Common myeloid progenitor, CD34-positive (primary cell): Measurements from ENCODE around the gene PTPRD.
"Not testable (repeated sequence)": the region's sequence is repeated elsewhere in the genome, so short reads cannot be mapped to it uniquely, and the experiment has no call there.

Source experiments
- CTCF ChIA-PET: fragments of 350-600 bp; sonication (Branson Sonifier 250); formaldehyde crosslinking; loops from one replicate; lab custom pipeline; 2021; ENCODE audit warnings: antibody characterized with exemption; lab: Charles Lee
- POLR2A ChIA-PET: fragments of 350-600 bp; sonication (Branson Sonifier 250); formaldehyde crosslinking; loops from one replicate; lab custom pipeline; 2021; ENCODE audit warnings: antibody characterized with exemption; lab: Charles Lee
- DNase-seq, 3 donors: peaks; one replicate each; pipeline versions ENCODE4 v3.0.0 to v3.0.0-alpha.2; 2013
- H3K27ac ChIP-seq, 2 experiments: 1 replicate in 1 of 2; 2 replicates in 1 of 2; pipeline ENCODE4 v1.7.0; 2013; ENCODE audit warnings: inconsistent platforms in 2 of 2, low read length in 2 of 2, mild to moderate bottlenecking in 2 of 2, low read depth in 1 of 2, moderate library complexity in 1 of 2; ENCODE audit not compliant: severe bottlenecking in 2 of 2, insufficient read depth in 1 of 2, poor library complexity in 1 of 2
- H3K27me3 ChIP-seq, 5 experiments: replicated peaks in 2 of 5; 1 replicate in 3 of 5; 2 replicates in 2 of 5; pipeline versions ENCODE4 v1.6.1 to v1.7.0; 2013; ENCODE audit warnings: low read length in 4 of 5, mild to moderate bottlenecking in 2 of 5, moderate library complexity in 2 of 5, inconsistent platforms in 1 of 5; ENCODE audit not compliant: insufficient read depth in 5 of 5, control insufficient read depth in 4 of 5
- H3K36me3 ChIP-seq, 4 experiments: 1 replicate in 2 of 4; 2 replicates in 2 of 4; pipeline versions ENCODE4 v1.6.1 to v1.7.0; 2013; ENCODE audit warnings: low read length in 3 of 4, control low read depth in 1 of 4, mild to moderate bottlenecking in 1 of 4; ENCODE audit not compliant: control insufficient read depth in 4 of 4, insufficient read depth in 4 of 4
- H3K4me1 ChIP-seq, 4 experiments: 1 replicate in 3 of 4; 2 replicates in 1 of 4; pipeline versions ENCODE4 v1.6.1 to v1.7.1; 2013; ENCODE audit warnings: low read length in 3 of 4, mild to moderate bottlenecking in 3 of 4, control low read depth in 1 of 4, inconsistent platforms in 1 of 4, moderate library complexity in 1 of 4; ENCODE audit not compliant: control insufficient read depth in 4 of 4, insufficient read depth in 4 of 4; ENCODE audit errors: control extremely low read depth in 1 of 4
- H3K4me3 ChIP-seq, 7 experiments: 1 replicate in 4 of 7; 2 replicates in 3 of 7; pipeline versions ENCODE4 v1.5.1 to v1.7.0; 2013; ENCODE audit warnings: mild to moderate bottlenecking in 7 of 7, low read length in 6 of 7, moderate library complexity in 6 of 7, inconsistent platforms in 2 of 7, low read depth in 2 of 7, control low read depth in 1 of 7; ENCODE audit not compliant: insufficient read depth in 4 of 7, control insufficient read depth in 1 of 7; ENCODE audit errors: extremely low read depth in 1 of 7
- H3K9me3 ChIP-seq, 5 experiments: 1 replicate in 4 of 5; 2 replicates in 1 of 5; pipeline versions ENCODE4 v1.6.1 to v1.7.1; 2013; ENCODE audit warnings: low read length in 4 of 5, mild to moderate bottlenecking in 2 of 5, inconsistent platforms in 1 of 5, low read depth in 1 of 5, moderate library complexity in 1 of 5; ENCODE audit not compliant: control insufficient read depth in 4 of 5, insufficient read depth in 2 of 5; ENCODE audit errors: control extremely low read depth in 1 of 5
- WGBS: methylation state at CpG from one replicate; pipeline ENCODE4 v1.1.5; 2013; ENCODE audit not compliant: insufficient coverage; 5-methylcytosine and 5-hydroxymethylcytosine counted together

Gene PTPRD

GRCh38 chr9:10512144-10512543 is 100.7 kb downstream of the PTPRD start:
- no peak for DNase-seq
- H3K4me3 ChIP-seq = no peak overlapping the region
- no peaks in the 10 kb centered on the region for H3K36me3 ChIP-seq
- no peaks in the 10 kb centered on the region for H3K4me1 ChIP-seq
- no peaks in the 10 kb centered on the region for H3K9me3 ChIP-seq
- no peaks in the 10 kb centered on the region for H3K27me3 ChIP-seq
- no peak overlapping the region for H3K27ac ChIP-seq
- CTCF ChIA-PET = no interaction called here
- POLR2A ChIA-PET = no interaction called here
- 95% methylated on average over 2 of the region's 3 CpGs for WGBS

GRCh38 chr9:10488937-10489336 is 123.9 kb downstream of the PTPRD start:
- no peaks in the 10 kb centered on the region for H3K27me3 ChIP-seq
- H3K36me3 ChIP-seq = no peaks in the 10 kb centered on the region
- H3K4me3 ChIP-seq = no peak overlapping the region
- no peaks in the 10 kb centered on the region for H3K9me3 ChIP-seq
- no peak overlapping the region for H3K27ac ChIP-seq
- ChIA-PET POLR2A (no interaction called here), CTCF (no interaction called here)
- DNase-seq = no peak
- whole genome bisulfite sequencing = 84% methylated on average over 3 of the region's 4 CpGs
- H3K4me1 ChIP-seq = no peaks in the 10 kb centered on the region

GRCh38 chr9:10479172-10479571 is 133.6 kb downstream of the PTPRD start:
- DNase-seq = no peak
- no CpG with 5 or more reads among the region's 3 CpGs for WGBS
- Histone ChIP-seq H3K4me1 (no peaks in the 10 kb centered on the region), H3K9me3 (no peaks in the 10 kb centered on the region), H3K4me3 (no peak overlapping the region), H3K36me3 (no peaks in the 10 kb centered on the region), H3K27ac (no peak overlapping the region), H3K27me3 (no peaks in the 10 kb centered on the region)
- POLR2A ChIA-PET = interaction anchor here (0.6 kb wide), 1 partner anchor 26 kb away, joined by 3 read pairs; no protein-coding TSS in a partner anchor
- CTCF ChIA-PET = no interaction called here

- POLR2A ChIA-PET, CTCF ChIA-PET, H3K36me3 ChIP-seq, H3K27me3 ChIP-seq, H3K4me1 ChIP-seq, H3K4me3 ChIP-seq, H3K27ac ChIP-seq, DNase-seq, H3K9me3 ChIP-seq: not testable (repeated sequence)
- 99% methylated on average over 13 of the region's 28 CpGs for WGBS
These were observed 163.6 kb downstream of the PTPRD start for GRCh38 chr9:10449201-10449617.

- Histone ChIP-seq H3K36me3 (no peaks in the 10 kb centered on the region), H3K27me3 (no peaks in the 10 kb centered on the region), H3K27ac (no peak overlapping the region), H3K9me3 (no peaks in the 10 kb centered on the region), H3K4me1 (no peaks in the 10 kb centered on the region), H3K4me3 (no peak overlapping the region)
- ChIA-PET CTCF (no interaction called here), POLR2A (no interaction called here)
- DNase-seq = no peak
- WGBS = 90% methylated on average over 2 of the region's 3 CpGs
These were observed 165.8 kb downstream of the PTPRD start for GRCh38 chr9:10447036-10447435.

DNA sequence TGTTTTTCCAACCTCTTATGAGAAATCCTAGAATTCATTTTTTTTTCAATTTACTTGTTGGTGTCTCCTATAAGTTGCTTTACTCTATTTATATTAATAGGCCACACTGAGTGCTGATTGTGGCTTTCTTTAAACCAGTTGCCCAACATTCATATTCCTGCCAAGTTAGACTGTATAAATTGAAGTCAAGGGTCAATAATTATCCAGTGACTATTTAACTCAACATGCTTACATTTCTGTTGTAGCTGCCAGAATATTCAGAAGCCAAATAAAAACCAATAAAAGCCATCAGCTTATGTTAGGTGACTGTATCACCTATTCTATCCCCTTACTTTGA is 169.0 kb downstream of the PTPRD start:
- H3K27ac ChIP-seq = no peak overlapping the region
- no peak for DNase-seq
- no peaks in the 10 kb centered on the region for H3K9me3 ChIP-seq
- ChIA-PET POLR2A (no interaction called here), CTCF (no interaction called here)
- H3K4me3 ChIP-seq = no peak overlapping the region
- H3K27me3 ChIP-seq = no peaks in the 10 kb centered on the region
- H3K4me1 ChIP-seq = no peaks in the 10 kb centered on the region
- H3K36me3 ChIP-seq = no peaks in the 10 kb centered on the region

- Histone ChIP-seq H3K4me3 (no peak overlapping the region), H3K36me3 (no peaks in the 10 kb centered on the region), H3K27me3 (no peaks in the 10 kb centered on the region), H3K27ac (no peak overlapping the region), H3K4me1 (no peaks in the 10 kb centered on the region), H3K9me3 (no peaks in the 10 kb centered on the region)
- CTCF ChIA-PET = no interaction called here
- POLR2A ChIA-PET = no interaction called here
- 100% methylated on average over 1 of the region's 4 CpGs for WGBS
- DNase-seq = no peak
These were observed 169.5 kb downstream of the PTPRD start for GRCh38 chr9:10443181-10443867.
